Activated naive CD4-positive, alpha-beta T cell treated with anti-CD3 and anti-CD28 coated beads, Interleukin-2, amount 10 ng/mL, durations not matched to agents 7 days and 5 days (primary cell): ENCODE measurements around the gene PARP12.

Experiments
- CTCF ChIA-PET: fragments of 350-600 bp; sonication (Branson Sonifier 250); formaldehyde crosslinking; loops from one replicate; lab custom pipeline; 2021; ENCODE audit warnings: antibody characterized with exemption; lab: Charles Lee
- DNase-seq: peaks from one replicate; pipeline ENCODE4 v3.0.0-alpha.2; 2020
- H3K27ac Mint-ChIP-seq: one replicate; pipeline ENCODE4 v1.8.0; 2021; ENCODE audit warnings: mild to moderate bottlenecking, moderate library complexity, mixed read lengths
- H3K27me3 Mint-ChIP-seq: one replicate; pipeline ENCODE4 v1.8.0; 2021; ENCODE audit warnings: mild to moderate bottlenecking, mixed read lengths
- H3K36me3 Mint-ChIP-seq: one replicate; pipeline ENCODE4 v1.8.0; 2021; ENCODE audit warnings: mixed read lengths
- H3K4me1 Mint-ChIP-seq: one replicate; pipeline ENCODE4 v1.8.0; 2021; ENCODE audit warnings: mixed read lengths
- H3K4me3 Mint-ChIP-seq: one replicate; pipeline ENCODE4 v1.8.0; 2021; ENCODE audit warnings: mild to moderate bottlenecking, moderate library complexity, mixed read lengths
- H3K9me3 Mint-ChIP-seq: one replicate; pipeline ENCODE4 v1.8.0; 2021; ENCODE audit warnings: mixed read lengths

PARP12 gene

DNA sequence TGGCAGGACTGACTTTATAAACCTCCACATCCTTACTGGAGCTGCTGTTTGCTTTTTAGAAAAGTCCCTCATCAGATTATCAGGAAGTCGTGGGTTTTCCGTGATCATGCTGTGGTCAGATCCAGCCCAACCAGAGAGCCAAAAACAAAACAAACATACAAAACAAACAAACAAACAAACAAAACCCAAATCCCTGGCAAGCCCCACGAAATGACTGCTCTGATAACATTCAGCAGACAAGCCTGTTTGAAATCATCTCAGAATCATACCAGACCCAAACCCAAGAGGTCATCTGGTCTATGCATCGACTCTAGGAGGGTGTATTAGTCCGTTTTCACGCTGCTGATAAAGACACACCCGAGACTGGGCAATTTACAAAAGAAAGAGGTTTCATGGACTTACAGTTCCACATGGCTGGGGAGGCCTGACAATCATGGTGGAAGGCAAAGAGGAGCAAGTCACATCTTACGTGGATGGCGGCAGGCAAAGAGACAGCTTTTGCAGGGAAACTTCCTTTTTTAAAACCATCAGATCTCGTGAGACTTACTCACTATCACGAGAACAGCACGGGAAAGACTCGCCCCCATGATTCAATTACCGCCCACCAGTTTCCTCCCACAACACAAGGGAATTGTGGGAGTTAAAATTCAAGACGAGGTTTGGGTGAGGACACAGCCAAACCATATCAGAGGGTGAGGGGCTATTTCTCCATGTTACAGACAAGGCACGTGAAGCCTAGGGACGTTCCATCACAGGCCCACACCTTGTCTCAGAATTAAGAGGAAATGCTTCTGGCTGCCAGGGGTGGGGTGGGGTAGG lies 85.7 kb downstream of the PARP12 start:
- no peak overlapping the region for H3K27ac Mint-ChIP-seq
- H3K4me1 Mint-ChIP-seq: peaks cover 21% of the 10 kb centered on the region
- CTCF ChIA-PET: interaction anchor here (0.6 kb wide), 1 partner anchor 141 kb away, joined by 3 read pairs; no protein-coding TSS in a partner anchor
- peaks cover 3% of the 10 kb centered on the region for H3K9me3 Mint-ChIP-seq
- DNase-seq: no peak
- H3K4me3 Mint-ChIP-seq: no peak overlapping the region
- H3K36me3 Mint-ChIP-seq: no peaks in the 10 kb centered on the region
- peaks cover 12% of the 10 kb centered on the region for H3K27me3 Mint-ChIP-seq

DNA sequence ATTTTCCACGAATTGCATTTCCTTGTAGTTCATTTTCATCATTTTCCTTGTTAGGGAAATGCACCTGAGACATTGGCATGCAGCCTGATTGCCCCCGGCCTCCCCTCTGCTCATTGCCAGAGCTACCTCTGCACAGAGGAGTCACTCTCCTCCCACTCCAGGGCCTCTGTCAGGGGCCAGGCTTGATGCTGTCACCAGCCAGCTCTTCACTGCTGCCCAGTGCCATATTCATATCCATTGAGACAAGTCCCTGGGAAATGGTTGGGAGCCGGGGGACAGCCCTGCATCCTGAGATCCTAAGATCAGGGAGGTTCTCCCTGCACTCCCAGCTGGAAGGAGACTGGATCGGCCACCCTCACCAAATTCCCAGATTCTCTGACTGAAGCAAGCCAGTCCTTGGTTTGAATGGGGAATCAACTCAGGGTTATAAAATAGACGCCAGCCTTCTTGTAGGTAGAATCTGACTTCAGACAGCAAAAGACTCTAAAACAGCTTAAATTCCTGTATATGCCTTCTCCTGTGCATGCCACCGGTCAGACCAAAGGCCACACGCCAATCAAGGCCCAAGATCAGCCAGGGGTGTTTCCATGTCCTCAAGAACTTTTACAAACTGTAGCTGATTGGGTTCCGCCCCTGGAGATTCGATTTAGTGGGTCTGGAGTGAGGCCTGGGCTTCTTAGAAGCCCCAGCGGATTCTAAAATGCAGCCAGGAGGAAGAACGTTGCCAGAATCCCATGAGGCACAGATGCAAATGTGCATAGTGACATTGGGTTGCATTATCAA lies 86.5 kb downstream of the PARP12 start:
- no peak overlapping the region for H3K4me3 Mint-ChIP-seq
- peaks cover 17% of the 10 kb centered on the region for H3K4me1 Mint-ChIP-seq
- no peak for DNase-seq
- H3K9me3 Mint-ChIP-seq: peaks cover 3% of the 10 kb centered on the region
- peaks cover 20% of the 10 kb centered on the region for H3K27me3 Mint-ChIP-seq
- H3K27ac Mint-ChIP-seq: no peak overlapping the region
- no peaks in the 10 kb centered on the region for H3K36me3 Mint-ChIP-seq
- CTCF ChIA-PET: interaction anchor here (0.6 kb wide), 1 partner anchor 142 kb away, joined by 3 read pairs; no protein-coding TSS in a partner anchor

GRCh38 chr7:139974179-139974811 lies 88.5 kb downstream of the PARP12 start:
- Mint-ChIP-seq H3K4me1 (peaks cover 2% of the 10 kb centered on the region), H3K9me3 (peaks cover 3% of the 10 kb centered on the region), H3K27ac (no peak overlapping the region), H3K4me3 (no peak overlapping the region), H3K36me3 (no peaks in the 10 kb centered on the region), H3K27me3 (peaks cover 26% of the 10 kb centered on the region)
- CTCF ChIA-PET: interaction anchor here (0.6 kb wide), 1 partner anchor 378 kb away, joined by 3 read pairs; no protein-coding TSS in a partner anchor
- no peak for DNase-seq
